Measurements from ENCODE around the gene FXYD7.
A peak's percentile ranks its signal among the peaks of the same experiment; 100 is the strongest.

FXYD7 gene

GRCh38 chr19:35179830-35180229, 36.8 kb downstream of the FXYD7 start:
- Histone ChIP-seq H3K4me3 (replicated peaks; ENCODE audit: low read depth, low read length) (no peak overlapping the region), H3K36me3 (ENCODE audit: control insufficient read depth, insufficient read depth, low read length) (no peaks in the 10 kb centered on the region), H3K27me3 (replicated peaks; ENCODE audit: control insufficient read depth, insufficient read depth, low read length) (no peaks in the 10 kb centered on the region)
- DNase-seq (ENCODE audit: extremely low read depth, insufficient read length): no peak
- TF ChIP-seq CTCF (IDR thresholded peaks at IDR 0.05; ENCODE audit: insufficient read depth, low read length, poor library complexity, severe bottlenecking): no peak

- no peak for TF ChIP-seq CTCF (IDR thresholded peaks at IDR 0.05; ENCODE audit: insufficient read depth, low read length, poor library complexity, severe bottlenecking)
- Histone ChIP-seq H3K4me3 (replicated peaks; ENCODE audit: low read depth, low read length) (no peak overlapping the region), H3K27me3 (replicated peaks; ENCODE audit: control insufficient read depth, insufficient read depth, low read length) (no peaks in the 10 kb centered on the region), H3K36me3 (ENCODE audit: control insufficient read depth, insufficient read depth, low read length) (no peaks in the 10 kb centered on the region)
- DNase-seq (ENCODE audit: extremely low read depth, insufficient read length): no peak
Observed at GRCh38 chr19:35181387-35181786, 38.3 kb downstream of the FXYD7 start.

GRCh38 chr19:35184267-35184666, 41.2 kb downstream of the FXYD7 start:
- Histone ChIP-seq H3K4me3 (replicated peaks; ENCODE audit: low read depth, low read length) (no peak overlapping the region), H3K27me3 (replicated peaks; ENCODE audit: control insufficient read depth, insufficient read depth, low read length) (no peaks in the 10 kb centered on the region), H3K36me3 (ENCODE audit: control insufficient read depth, insufficient read depth, low read length) (no peaks in the 10 kb centered on the region)
- no peak for TF ChIP-seq CTCF (IDR thresholded peaks at IDR 0.05; ENCODE audit: insufficient read depth, low read length, poor library complexity, severe bottlenecking)
- DNase-seq (ENCODE audit: extremely low read depth, insufficient read length): no peak

- H3K27me3 ChIP-seq (replicated peaks; ENCODE audit: control insufficient read depth, insufficient read depth, low read length): no peaks in the 10 kb centered on the region
- TF ChIP-seq CTCF (IDR thresholded peaks at IDR 0.05; ENCODE audit: insufficient read depth, low read length, poor library complexity, severe bottlenecking): no peak
- no peaks in the 10 kb centered on the region for H3K36me3 ChIP-seq (ENCODE audit: control insufficient read depth, insufficient read depth, low read length)
- H3K4me3 ChIP-seq (replicated peaks; ENCODE audit: low read depth, low read length): no peak overlapping the region
- DNase-seq (ENCODE audit: extremely low read depth, insufficient read length): no peak
Observed at GRCh38 chr19:35184884-35185283, 41.8 kb downstream of the FXYD7 start.

GRCh38 chr19:35194012-35194984, 51.2 kb downstream of the FXYD7 start:
- DNase-seq (ENCODE audit: extremely low read depth, insufficient read length): no peak
- peak; percentile 22 for TF ChIP-seq CTCF (IDR thresholded peaks at IDR 0.05; ENCODE audit: insufficient read depth, low read length, poor library complexity, severe bottlenecking)
- Histone ChIP-seq H3K27me3 (replicated peaks; ENCODE audit: control insufficient read depth, insufficient read depth, low read length) (no peaks in the 10 kb centered on the region), H3K36me3 (ENCODE audit: control insufficient read depth, insufficient read depth, low read length) (no peaks in the 10 kb centered on the region), H3K4me3 (replicated peaks; ENCODE audit: low read depth, low read length) (no peak overlapping the region)

Data from GM06990 (cell line).